Lower leg skin (tissue), 3 donors: ENCODE results near the gene GATA5.

Source experiments
- CTCF ChIP-seq, 3 donors: fragments of 450-650 bp; IDR thresholded peaks; one replicate each; pipeline ENCODE4 v1.5.1; 2016; ENCODE audit warnings: antibody characterized with exemption in 3 of 3, mild to moderate bottlenecking in 3 of 3, moderate library complexity in 2 of 3
- POLR2A ChIP-seq, 2 donors: fragments of 450-650 bp; IDR thresholded peaks; one replicate each; pipeline ENCODE4 v1.6.1; 2016 to 2017; ENCODE audit warnings: antibody characterized with exemption in 2 of 2, mild to moderate bottlenecking in 1 of 2, moderate library complexity in 1 of 2

GRCh38 chr20:62515280-62515679 lies 39.5 kb upstream of the GATA5 start:
- TF ChIP-seq CTCF (IDR thresholded peaks at IDR 0.05) (no peak), POLR2A (IDR thresholded peaks at IDR 0.05) (no peak)
